Upper lobe of left lung (tissue), 6 donors: Measurements from ENCODE around the gene TOMM70. TPM values are rescaled to one million over a fixed set of nuclear protein-coding genes. Genes with fewer than 3 reads are reported as not detected.
"Not testable (repeated sequence)": the region's sequence is repeated elsewhere in the genome, so short reads cannot be mapped to it uniquely, and the experiment has no call there.

Experiments
- ATAC-seq, 2 donors: fragments of 200-7000 bp; cut with Tn5 transposase; one replicate each; pipeline ENCODE4 v1.9.1; 2022; ENCODE audit warnings: mild to moderate bottlenecking in 2 of 2, moderate library complexity in 2 of 2; ENCODE audit not compliant: low FRiP score in 2 of 2
- DNase-seq, 2 donors: peaks; one replicate each; pipeline ENCODE4 v3.0.0-alpha.2; 2019 to 2020
- H3K27ac ChIP-seq, 4 donors: fragments of 200-600 bp; sonication (generic); one replicate each; pipeline ENCODE4 v1.5.1; 2016 to 2019
- H3K27me3 ChIP-seq, 4 donors: fragments of 200-600 bp; sonication (generic); one replicate each; pipeline ENCODE4 v1.5.1; 2017 to 2019
- H3K36me3 ChIP-seq, 4 donors: fragments of 200-600 bp; sonication (generic); one replicate each; pipeline ENCODE4 v1.5.1; 2016 to 2019
- H3K4me1 ChIP-seq, 4 donors: fragments of 200-600 bp; sonication (generic); one replicate each; pipeline ENCODE4 v1.5.1; 2018 to 2019
- H3K4me3 ChIP-seq, 4 donors: fragments of 200-600 bp; sonication (generic); one replicate each; pipeline ENCODE4 v1.5.1; 2017 to 2019; ENCODE audit warnings: mild to moderate bottlenecking in 2 of 4, moderate library complexity in 1 of 4
- H3K9me3 ChIP-seq, 4 donors: fragments of 200-600 bp; sonication (generic); one replicate each; pipeline ENCODE4 v1.5.1; 2018 to 2019
- CTCF ChIP-seq, 6 experiments: fragments of 450-650 bp in 4 of 6; fragments of 200-600 bp in 2 of 6; sonication (generic) in 2 of 6; IDR thresholded peaks; one replicate each; pipeline ENCODE4 v1.5.1; 2016 to 2019; ENCODE audit warnings: antibody characterized with exemption in 6 of 6
- EP300 ChIP-seq, 4 donors: sonication (generic); formaldehyde crosslinking; IDR thresholded peaks; one replicate each; pipeline ENCODE4 v1.5.1; 2017; ENCODE audit warnings: antibody characterized with exemption in 4 of 4, control low read depth in 2 of 4
- POLR2A ChIP-seq, 4 donors: fragments of 450-650 bp; IDR thresholded peaks; one replicate each; pipeline ENCODE4 v1.5.1; 2016 to 2017; ENCODE audit warnings: antibody characterized with exemption in 4 of 4, mild to moderate bottlenecking in 2 of 4
- POLR2AphosphoS5 ChIP-seq, 2 donors: sonication (generic); formaldehyde crosslinking; IDR thresholded peaks; one replicate each; pipeline ENCODE4 v1.5.1; 2017; ENCODE audit warnings: antibody characterized with exemption in 2 of 2
- WGBS, 2 donors: methylation state at CpG; one replicate each; pipeline ENCODE4 v1.1.5; 2017 to 2018; 5-methylcytosine and 5-hydroxymethylcytosine counted together
- total RNA-seq, 6 donors: library from RNA; depleted of rRNA in 4 of 6; stranded (reverse); fragments of >200 nt in 4 of 6; gene quantifications; one replicate each; pipeline versions ENCODE4 v1.1.0 to v1.2.1, GENCODE V29; 2016 to 2021
- donor health status: DM: no; HTN: no; CAD: no; lungs with moderate emphysema.
- donor health status: DM: no; HTN: yes; CAD: no; lungs with severe emphysema.

Gene TOMM70
- total RNA-seq, 6 donors from 2014 or later: 14.1 to 38.4 (median 30.2) TPM

GRCh38 chr3:100352296-100353231 lies 48.3 kb downstream of the TOMM70 start:
- TF ChIP-seq EP300 (IDR thresholded peaks at IDR 0.05): no peak
- TF ChIP-seq CTCF (IDR thresholded peaks at IDR 0.05): no peak
- TF ChIP-seq POLR2AphosphoS5 (IDR thresholded peaks at IDR 0.05): no peak
- no peak for TF ChIP-seq POLR2A (IDR thresholded peaks at IDR 0.05)
- H3K4me1 ChIP-seq: no peaks in the 10 kb centered on the region
- no peaks in the 10 kb centered on the region for H3K27me3 ChIP-seq
- no peak overlapping the region for H3K27ac ChIP-seq
- H3K4me3 ChIP-seq: no peak overlapping the region
- 91 to 95% methylated on average over 10 of the region's 10 CpGs for WGBS, 2 donors
- peaks cover 14 to 73% (median 44%) of the 10 kb centered on the region in 4 donors for H3K36me3 ChIP-seq
- no peaks in the 10 kb centered on the region for H3K9me3 ChIP-seq
- DNase-seq: no peak
- no peak for ATAC-seq

GRCh38 chr3:100351770-100352169 lies 49.1 kb downstream of the TOMM70 start:
- H3K27ac ChIP-seq, DNase-seq, H3K4me3 ChIP-seq, ATAC-seq, H3K9me3 ChIP-seq, H3K27me3 ChIP-seq, H3K4me1 ChIP-seq: not testable (repeated sequence)
- peaks cover 20 to 80% (median 46%) of the 10 kb centered on the region in 4 donors for H3K36me3 ChIP-seq
- WGBS, 2 donors: 90 to 100% methylated on average over 2 of the region's 2 CpGs

- DNase-seq (no peak), ATAC-seq (no peak)
- Histone ChIP-seq H3K36me3 (peaks cover 22 to 82% (median 39%) of the 10 kb centered on the region in 4 donors), H3K4me3 (no peak overlapping the region), H3K4me1 (no peaks in the 10 kb centered on the region), H3K27me3 (no peaks in the 10 kb centered on the region), H3K27ac (no peak overlapping the region), H3K9me3 (no peaks in the 10 kb centered on the region)
- WGBS, 2 donors: 88% methylated on average over 5 of the region's 5 CpGs
- no peak for TF ChIP-seq CTCF (IDR thresholded peaks at IDR 0.05)
These were observed 52.2 kb downstream of the TOMM70 start for GRCh38 chr3:100348727-100349126.

GRCh38 chr3:100340527-100340926 lies 60.4 kb downstream of the TOMM70 start:
- Histone ChIP-seq H3K4me3 (no peak overlapping the region), H3K36me3 (peaks cover 3 to 64% (median 15%) of the 10 kb centered on the region in 4 donors), H3K27ac (no peak overlapping the region), H3K27me3 (no peaks in the 10 kb centered on the region), H3K4me1 (peaks cover 2 to 6% (median 4%) of the 10 kb centered on the region in 4 donors), H3K9me3 (no peaks in the 10 kb centered on the region)
- DNase-seq (no peak), ATAC-seq (no peak)
- 88 to 90% methylated on average over 1 of the region's 1 CpG for WGBS, 2 donors
- TF ChIP-seq POLR2A (IDR thresholded peaks at IDR 0.05) (no peak), CTCF (IDR thresholded peaks at IDR 0.05) (no peak), POLR2AphosphoS5 (IDR thresholded peaks at IDR 0.05) (no peak)

- H3K36me3 ChIP-seq: peaks cover 3 to 57% (median 15%) of the 10 kb centered on the region in 4 donors
- no peak for TF ChIP-seq POLR2A (IDR thresholded peaks at IDR 0.05)
- TF ChIP-seq CTCF (IDR thresholded peaks at IDR 0.05): no peak
- TF ChIP-seq POLR2AphosphoS5 (IDR thresholded peaks at IDR 0.05): no peak
- TF ChIP-seq EP300 (IDR thresholded peaks at IDR 0.05): no peak
- DNase-seq (no peak), ATAC-seq (no peak)
- H3K9me3 ChIP-seq: no peaks in the 10 kb centered on the region
- H3K27ac ChIP-seq: no peak overlapping the region
- WGBS, 2 donors: 93 to 99% methylated on average over 5 of the region's 5 CpGs
- no peak overlapping the region for H3K4me3 ChIP-seq
- H3K4me1 ChIP-seq: peaks cover 6 to 13% (median 9%) of the 10 kb centered on the region in 4 donors
- H3K27me3 ChIP-seq: no peaks in the 10 kb centered on the region
These were observed 61.1 kb downstream of the TOMM70 start for GRCh38 chr3:100339786-100340185.
